CD4-positive, alpha-beta T cell treated with Interleukin-6 for 4 hours (primary cell): ENCODE results near the gene C19orf25.

Experiments
- DNase-seq: peaks from one replicate; pipeline ENCODE4 v3.0.0-alpha.2; 2020; ENCODE audit warnings: mixed read lengths

C19orf25 gene

GRCh38 chr19:1474765-1475351 is 4.2 kb downstream of the C19orf25 start:
- no peak for DNase-seq

GRCh38 chr19:1474011-1474764 is 4.8 kb downstream of the C19orf25 start:
- DNase-seq: no peak

DNA sequence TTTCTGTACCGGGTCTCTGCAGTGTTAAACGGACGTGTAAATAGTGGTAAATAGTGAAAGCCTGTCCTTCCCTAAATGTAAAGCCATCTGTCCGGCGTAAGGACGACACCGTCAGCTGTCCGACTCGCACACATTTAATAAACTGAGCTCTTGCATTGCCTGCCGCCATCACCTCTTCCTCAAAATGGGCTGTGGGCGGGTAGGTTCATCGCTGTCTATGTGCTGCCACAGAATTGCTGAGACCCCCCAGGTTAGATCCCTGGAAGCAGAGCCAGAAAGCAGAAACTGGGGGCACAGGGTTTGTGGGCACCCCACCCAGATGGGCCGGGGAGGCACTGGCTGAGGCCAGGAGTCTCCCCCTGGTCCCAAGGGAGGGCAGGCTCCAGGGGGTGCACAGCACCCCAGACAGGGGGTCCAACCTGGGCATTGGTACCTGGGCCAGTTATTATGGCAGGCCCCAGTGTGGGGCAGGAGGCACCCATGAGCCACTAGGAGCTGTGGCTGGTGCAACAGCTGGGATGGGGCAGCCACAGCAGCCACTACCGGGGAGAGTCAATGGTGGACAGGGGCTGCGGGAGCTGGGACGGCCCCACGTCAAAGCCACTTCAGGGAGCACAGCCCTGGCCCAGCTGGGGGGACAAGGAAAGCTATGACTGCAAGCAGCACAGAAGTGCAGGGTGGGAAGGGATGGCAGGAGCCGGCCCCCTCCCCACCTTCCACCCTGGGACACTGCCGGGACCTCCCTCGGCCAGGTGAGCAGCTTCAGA is 5.7 kb downstream of the C19orf25 start:
- no peak for DNase-seq

DNA sequence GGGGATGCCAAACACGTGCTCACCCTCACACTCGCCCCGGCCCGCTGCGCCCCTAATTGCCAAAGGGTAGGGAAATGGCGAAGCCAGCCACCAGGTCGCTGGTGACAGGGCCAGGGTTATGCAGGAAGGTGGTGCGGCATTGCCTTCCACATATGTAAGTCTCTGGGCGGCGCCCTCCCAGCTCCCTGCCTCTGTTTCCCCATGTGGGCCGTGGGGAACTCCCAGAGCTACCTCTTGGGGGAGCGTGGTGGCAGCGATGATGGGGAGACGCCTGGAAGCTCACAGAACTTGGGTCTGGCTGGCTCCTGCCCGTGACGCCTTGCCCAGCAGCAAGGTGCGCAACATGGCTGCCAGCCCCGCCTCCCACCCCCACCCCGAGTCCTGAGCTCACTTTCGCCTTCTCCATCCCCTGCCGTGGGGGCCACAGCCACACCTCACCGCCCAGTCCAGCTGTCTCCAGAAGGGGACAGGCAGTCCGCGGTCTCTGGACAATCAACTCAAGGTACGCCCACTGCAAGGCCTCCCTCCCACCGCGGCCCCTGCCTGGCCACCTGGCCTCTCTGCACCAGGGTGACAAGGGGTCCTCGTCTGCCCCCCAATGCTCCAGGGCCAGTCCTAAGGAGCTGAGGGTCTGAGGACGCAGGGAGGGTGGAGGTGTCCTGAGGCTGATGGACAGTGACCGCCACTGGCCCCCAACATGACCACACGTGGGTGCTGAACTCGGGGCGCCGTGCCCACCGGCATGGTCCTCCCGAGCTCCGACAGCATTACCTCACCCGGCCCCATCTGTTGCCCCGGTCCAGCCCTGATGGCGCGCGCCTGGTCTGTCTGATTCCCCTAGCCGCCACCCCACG is 6.6 kb downstream of the C19orf25 start:
- DNase-seq: no peak

- DNase-seq: peak; percentile 48
Measured at GRCh38 chr19:1471515-1472160, 7.4 kb downstream of the C19orf25 start.

GRCh38 chr19:1471010-1471514 is 8.0 kb downstream of the C19orf25 start:
- peak; percentile 40 for DNase-seq

GRCh38 chr19:1470305-1471009 is 8.6 kb downstream of the C19orf25 start:
- DNase-seq: peak; percentile 89

- no peak for DNase-seq
Measured at GRCh38 chr19:1470055-1470304, 9.0 kb downstream of the C19orf25 start.

- peak; percentile 44 for DNase-seq
Measured at GRCh38 chr19:1469255-1470054, 9.6 kb downstream of the C19orf25 start.

- peak; percentile 31 for DNase-seq
Measured at GRCh38 chr19:1468821-1469254, 10.2 kb downstream of the C19orf25 start.

GRCh38 chr19:1468274-1468820 is 10.7 kb downstream of the C19orf25 start:
- no peak for DNase-seq

DNA sequence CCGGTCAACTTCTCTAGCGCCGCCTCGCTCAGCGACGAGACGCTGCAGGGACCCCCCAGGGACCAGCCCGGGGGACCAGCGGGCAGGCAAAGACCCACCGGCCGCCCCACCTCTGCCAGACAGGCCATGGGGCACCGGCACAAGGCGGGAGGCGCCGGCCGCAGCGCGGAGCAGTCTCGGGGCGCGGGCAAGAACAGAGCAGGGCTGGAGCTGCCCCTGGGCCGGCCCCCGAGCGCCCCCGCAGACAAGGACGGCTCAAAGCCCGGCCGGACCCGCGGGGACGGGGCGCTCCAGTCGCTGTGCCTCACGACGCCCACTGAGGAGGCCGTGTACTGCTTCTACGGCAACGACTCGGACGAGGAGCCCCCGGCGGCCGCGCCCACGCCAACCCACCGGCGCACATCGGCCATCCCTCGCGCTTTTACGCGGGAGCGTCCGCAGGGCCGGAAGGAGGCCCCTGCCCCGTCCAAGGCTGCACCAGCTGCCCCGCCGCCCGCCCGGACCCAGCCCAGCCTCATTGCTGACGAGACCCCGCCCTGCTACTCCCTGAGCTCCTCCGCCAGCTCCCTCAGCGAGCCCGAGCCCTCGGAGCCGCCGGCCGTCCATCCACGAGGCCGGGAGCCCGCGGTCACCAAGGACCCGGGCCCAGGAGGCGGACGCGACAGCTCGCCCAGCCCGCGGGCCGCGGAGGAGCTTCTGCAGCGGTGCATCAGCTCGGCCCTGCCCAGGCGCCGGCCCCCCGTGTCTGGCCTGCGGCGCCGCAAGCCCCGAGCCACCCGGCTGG is 11.3 kb downstream of the C19orf25 start:
- DNase-seq: no peak

- no peak for DNase-seq
Measured at GRCh38 chr19:1467215-1467489, 11.9 kb downstream of the C19orf25 start.

DNA sequence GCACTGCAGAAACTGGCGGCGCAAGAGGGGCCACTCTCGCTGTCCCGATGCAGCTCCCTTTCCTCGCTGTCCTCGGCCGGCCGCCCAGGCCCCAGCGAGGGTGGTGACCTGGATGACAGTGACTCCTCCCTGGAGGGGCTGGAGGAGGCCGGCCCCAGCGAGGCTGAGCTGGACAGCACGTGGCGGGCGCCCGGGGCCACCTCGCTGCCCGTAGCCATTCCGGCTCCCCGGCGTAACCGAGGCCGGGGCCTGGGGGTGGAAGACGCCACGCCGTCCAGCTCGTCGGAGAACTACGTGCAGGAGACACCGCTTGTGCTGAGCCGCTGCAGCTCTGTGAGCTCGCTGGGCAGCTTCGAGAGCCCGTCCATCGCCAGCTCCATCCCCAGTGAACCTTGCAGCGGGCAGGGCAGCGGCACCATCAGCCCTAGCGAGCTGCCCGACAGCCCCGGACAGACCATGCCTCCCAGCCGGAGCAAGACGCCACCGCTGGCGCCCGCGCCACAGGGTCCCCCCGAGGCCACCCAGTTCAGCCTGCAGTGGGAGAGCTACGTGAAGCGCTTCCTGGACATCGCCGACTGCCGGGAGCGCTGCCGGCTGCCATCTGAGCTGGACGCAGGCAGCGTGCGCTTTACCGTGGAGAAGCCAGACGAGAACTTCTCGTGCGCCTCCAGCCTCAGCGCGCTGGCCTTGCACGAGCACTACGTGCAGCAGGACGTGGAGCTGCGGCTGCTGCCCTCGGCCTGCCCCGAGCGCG is 12.4 kb downstream of the C19orf25 start:
- DNase-seq: no peak

DNA sequence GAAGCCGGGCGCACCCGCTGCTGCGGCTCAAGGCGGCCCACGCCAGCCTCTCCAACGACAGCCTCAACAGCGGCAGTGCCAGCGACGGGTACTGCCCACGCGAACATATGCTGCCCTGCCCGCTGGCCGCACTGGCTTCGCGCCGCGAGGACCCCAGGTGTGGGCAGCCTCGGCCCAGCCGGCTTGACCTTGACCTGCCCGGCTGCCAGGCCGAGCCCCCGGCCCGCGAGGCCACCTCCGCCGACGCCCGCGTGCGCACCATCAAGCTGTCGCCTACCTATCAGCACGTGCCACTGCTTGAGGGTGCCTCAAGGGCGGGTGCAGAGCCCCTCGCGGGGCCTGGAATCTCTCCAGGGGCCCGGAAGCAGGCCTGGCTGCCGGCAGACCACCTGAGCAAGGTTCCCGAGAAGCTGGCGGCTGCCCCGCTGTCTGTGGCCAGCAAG is 13.0 kb downstream of the C19orf25 start:
- DNase-seq: no peak

DNA sequence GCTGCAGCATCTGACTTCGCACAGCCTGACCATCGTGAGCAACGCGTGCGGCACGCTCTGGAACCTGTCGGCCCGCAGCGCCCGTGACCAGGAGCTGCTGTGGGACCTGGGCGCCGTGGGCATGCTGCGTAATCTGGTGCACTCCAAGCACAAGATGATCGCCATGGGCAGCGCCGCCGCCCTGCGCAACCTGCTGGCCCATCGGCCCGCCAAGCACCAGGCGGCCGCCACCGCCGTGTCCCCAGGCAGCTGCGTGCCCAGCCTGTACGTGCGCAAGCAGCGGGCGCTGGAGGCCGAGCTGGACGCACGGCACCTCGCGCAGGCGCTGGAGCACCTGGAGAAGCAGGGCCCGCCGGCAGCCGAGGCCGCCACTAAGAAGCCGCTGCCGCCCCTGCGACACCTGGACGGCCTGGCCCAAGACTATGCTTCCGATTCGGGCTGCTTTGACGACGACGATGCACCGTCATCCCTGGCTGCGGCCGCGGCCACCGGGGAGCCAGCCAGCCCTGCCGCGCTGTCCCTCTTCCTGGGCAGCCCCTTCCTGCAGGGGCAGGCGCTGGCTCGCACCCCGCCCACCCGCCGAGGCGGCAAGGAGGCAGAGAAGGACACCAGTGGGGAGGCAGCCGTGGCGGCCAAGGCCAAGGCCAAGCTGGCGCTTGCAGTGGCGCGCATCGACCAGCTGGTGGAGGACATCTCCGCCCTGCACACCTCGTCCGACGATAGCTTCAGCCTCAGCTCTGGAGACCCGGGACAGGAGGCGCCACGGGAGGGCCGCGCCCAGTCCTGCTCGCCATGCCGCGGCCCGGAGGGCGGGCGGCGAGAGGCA is 13.6 kb downstream of the C19orf25 start:
- DNase-seq: peak; percentile 40

DNA sequence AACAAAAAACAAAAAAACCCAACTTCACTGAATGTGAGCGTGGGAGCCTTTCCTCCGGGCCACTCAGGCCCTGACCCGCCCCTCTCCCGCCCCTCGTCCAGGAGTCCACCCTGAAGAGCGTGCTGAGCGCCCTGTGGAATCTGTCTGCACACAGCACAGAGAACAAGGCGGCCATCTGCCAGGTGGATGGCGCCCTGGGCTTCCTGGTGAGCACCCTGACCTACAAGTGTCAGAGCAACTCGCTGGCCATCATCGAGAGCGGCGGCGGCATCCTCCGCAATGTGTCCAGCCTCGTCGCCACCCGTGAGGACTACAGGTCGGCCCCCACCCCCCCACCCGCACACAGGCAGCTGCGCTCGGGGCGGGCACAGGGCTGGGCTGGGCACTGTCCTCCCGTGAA is 17.2 kb downstream of the C19orf25 start:
- DNase-seq: no peak
